GM18505 (cell line): ENCODE measurements around the gene ST7.

ENCODE experiments used
- ATAC-seq: cut with Tn5 transposase; IDR thresholded peaks from one replicate; pipeline ENCODE4 v1.9.1; 2021; ENCODE audit not compliant: unreplicated experiment
- POLR2A ChIP-seq: IDR thresholded peaks from 4 replicates; pipeline ENCODE4 v1.6.1; 2011; ENCODE audit warnings: borderline replicate concordance; ENCODE audit not compliant: insufficient read depth, insufficient read length; ENCODE audit errors: extremely low read depth

Gene ST7

GRCh38 chr7:117047496-117047895 is 94.2 kb downstream of the ST7 start:
- no peak for ATAC-seq
- no peak for TF ChIP-seq POLR2A

GRCh38 chr7:117048114-117048866 is 95.0 kb downstream of the ST7 start:
- TF ChIP-seq POLR2A: no peak
- no peak for ATAC-seq

DNA sequence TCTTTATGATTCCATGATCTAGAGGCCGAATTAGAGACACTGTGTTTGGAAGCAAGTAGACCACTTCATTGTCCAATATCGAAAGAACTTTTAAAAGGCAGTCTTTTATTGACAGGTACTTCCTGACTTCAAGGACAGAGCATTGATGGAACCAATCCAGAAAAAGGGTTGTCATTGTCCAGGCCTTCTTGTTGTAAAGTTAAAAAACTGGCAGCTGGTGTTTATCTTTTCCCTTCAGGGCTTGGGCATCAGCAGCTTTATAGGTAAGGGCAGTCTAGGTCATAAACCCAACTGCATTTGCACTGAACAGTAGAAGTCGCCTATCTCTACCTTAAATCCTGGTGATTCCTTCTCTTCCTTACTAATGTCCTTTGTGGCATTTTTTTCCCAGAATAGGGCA is 95.6 kb downstream of the ST7 start:
- no peak for TF ChIP-seq POLR2A
- ATAC-seq: no peak

- ATAC-seq: no peak
- TF ChIP-seq POLR2A: no peak
Measured at GRCh38 chr7:117051808-117052207, 98.5 kb downstream of the ST7 start.

- no peak for TF ChIP-seq POLR2A
Measured at GRCh38 chr7:117053432-117053831, 100.1 kb downstream of the ST7 start.

DNA sequence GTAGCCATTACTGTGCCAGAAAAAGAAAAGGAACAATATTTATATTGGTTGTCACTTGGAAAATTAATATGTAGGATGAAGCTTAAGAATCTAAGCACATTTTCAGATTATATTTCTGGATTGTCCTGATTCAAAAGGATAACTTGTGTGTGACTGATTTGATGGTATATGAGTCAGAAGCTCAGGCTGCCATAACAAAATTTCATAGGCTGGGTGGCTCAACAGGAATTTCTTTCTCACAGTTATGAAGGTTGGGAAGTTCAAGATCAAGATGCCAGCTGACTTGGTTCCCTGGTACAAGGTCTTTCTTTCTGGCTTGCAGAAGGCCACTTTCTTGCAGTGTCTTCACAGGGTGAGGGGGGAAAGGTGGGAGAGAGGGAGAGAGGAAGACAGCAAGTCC is 108.5 kb downstream of the ST7 start:
- no peak for TF ChIP-seq POLR2A
- ATAC-seq: no peak

More at GRCh38 chr7:117053432-117053831, 100.1 kb downstream of the ST7 start:
- ATAC-seq: no peak

DNA sequence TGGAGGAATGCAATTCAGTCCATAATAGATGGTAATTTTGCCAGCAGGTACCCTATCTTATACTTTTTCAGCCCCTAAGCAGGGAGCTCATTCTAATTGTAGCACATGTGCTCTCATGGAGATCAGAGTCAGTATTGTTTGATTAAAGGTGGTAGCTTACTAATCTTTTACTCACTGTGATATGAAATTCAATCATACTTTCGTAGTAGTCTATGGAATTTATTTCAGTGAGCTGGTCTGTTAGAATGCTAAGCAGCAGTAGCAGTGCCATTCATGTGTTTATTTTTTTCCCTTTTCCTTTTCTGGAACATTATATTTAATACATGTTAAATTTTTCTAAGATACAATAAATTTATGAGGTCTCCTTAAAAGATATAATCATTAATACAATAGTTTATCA is 109.0 kb downstream of the ST7 start:
- no peak for TF ChIP-seq POLR2A
- no peak for ATAC-seq

DNA sequence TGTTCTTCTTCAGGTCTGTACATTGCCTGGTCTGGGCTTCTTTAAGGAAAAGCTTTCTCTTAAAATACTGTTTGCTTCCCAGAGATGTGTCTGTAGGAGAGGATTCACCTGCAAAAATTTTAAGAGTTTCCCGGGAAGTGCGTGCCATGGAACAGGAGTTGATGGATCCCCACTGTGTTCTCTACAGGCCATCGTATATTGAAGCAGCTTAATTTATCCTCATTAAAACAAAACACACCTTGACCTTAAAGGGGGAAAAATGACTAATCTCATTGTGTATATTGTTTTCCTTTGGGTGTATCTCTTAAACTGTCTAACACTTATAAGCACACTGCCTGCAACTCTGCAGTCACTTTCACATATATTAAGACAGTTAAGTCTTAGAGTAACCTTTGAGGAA is 111.4 kb downstream of the ST7 start:
- no peak for ATAC-seq
- no peak for TF ChIP-seq POLR2A

GRCh38 chr7:117065571-117066150 is 112.4 kb downstream of the ST7 start:
- TF ChIP-seq POLR2A: no peak
- ATAC-seq: no peak

- no peak for TF ChIP-seq POLR2A
- ATAC-seq: peak; percentile 44
Measured at GRCh38 chr7:117066668-117067067, 113.4 kb downstream of the ST7 start.

GRCh38 chr7:117067340-117067739 is 114.0 kb downstream of the ST7 start:
- ATAC-seq: no peak
- no peak for TF ChIP-seq POLR2A

DNA sequence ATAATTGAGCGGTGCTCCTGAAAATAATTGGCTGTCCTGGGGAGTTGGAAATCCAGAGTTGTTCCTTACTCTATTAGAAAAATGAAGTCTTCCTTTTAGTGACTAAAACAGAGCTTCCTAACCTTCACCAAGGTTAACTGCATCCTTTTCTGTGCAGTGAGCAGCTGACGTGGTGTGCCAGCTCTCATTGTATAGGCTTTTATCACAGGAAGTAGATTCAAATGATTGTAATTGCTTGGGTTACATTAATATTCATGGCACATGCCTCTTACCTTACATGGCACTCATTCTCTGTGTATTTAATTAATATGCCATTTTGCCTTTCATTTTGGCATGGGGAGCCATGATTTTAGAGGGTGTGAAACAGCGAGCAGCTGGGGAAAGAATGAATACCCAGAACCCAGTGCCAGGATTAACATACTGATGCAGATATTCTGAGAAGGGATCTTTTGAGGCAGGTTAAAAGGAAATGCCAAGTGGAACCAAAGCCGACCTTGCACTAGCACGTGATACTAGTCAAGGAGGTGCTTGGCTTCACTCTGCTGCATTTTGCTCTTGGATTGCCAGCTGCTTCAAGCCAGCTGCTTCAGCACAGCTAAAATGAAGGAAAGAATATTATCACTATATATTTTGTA is 115.3 kb downstream of the ST7 start:
- ATAC-seq: no peak
- TF ChIP-seq POLR2A: no peak

DNA sequence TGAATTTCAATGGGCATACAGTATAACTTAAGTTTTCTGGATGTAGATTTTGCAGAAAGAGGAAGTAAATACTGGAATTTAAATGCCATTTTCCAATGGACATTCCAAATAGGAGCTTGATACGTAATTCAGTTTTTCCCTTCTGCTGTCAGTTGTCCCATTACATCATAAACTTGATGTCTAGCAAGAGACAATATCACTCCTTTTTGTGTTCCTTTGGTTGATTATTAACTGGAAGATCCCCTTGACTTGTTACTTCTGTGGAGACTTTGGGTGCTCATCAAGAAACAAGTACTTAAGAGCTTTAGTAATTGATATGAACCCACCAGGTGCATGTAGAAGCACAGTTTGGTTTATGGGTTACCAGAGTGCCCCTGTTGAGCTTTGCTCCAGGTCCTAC is 116.1 kb downstream of the ST7 start:
- ATAC-seq: no peak

DNA sequence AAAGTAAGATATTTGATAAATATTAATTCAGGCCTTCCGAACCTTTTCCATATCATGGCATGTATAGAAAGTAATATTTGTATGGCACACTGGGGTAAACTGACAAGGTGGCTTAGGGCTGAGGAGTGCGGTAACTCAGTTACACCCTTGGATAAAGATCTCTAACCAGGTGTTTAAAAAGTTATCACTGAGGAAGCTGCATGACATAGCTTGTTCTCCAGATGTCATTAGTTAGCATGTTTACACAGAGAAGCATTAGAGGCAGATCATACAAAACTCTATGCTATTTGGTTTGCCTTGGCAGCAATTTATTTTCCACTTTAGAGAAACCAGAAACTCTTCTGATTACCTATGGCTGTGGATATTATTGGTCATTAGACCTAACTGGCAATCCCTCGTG is 118.2 kb downstream of the ST7 start:
- no peak for TF ChIP-seq POLR2A
- no peak for ATAC-seq

More for the DNA sequence above, 116.1 kb downstream of the ST7 start:
- TF ChIP-seq POLR2A: no peak

GRCh38 chr7:117072620-117073118 is 119.4 kb downstream of the ST7 start:
- ATAC-seq: no peak
- TF ChIP-seq POLR2A: no peak

DNA sequence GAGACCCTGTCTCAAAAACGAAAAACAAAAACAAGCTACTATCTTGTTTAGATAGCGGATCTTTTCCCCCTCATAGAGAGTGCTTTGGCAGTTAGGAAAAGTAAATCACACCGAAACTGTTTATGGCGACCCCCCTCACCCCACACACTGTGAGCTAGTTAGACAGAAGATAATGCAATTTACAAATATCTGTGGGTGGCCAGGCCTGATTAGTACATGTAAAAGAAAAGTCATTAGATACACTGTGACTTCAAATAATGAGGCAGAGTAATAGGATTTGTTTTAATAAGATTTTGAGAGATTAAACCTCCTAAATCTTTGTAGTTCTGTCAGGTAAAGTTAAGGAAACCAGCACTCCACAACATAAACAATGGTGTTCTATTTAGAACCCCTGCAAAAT is 121.1 kb downstream of the ST7 start:
- no peak for TF ChIP-seq POLR2A
- no peak for ATAC-seq
